Prostate gland (tissue), 2 donors: ENCODE data around the gene EGF.

Experiments
- POLR2A ChIP-seq: fragments of 450-650 bp; IDR thresholded peaks from one replicate; pipeline ENCODE4 v1.6.1; 2016; ENCODE audit warnings: antibody characterized with exemption, mild to moderate bottlenecking
- TF ChIP-seq, protein P1 (sequence below), 4 experiments: fragments of 200-600 bp in 2 of 4; fragments of 450-650 bp in 2 of 4; sonication (generic) in 2 of 4; IDR thresholded peaks; 1 replicate in 3 of 4; 2 replicates in 1 of 4; pipeline ENCODE4 v1.5.1; 2016 to 2019; ENCODE audit warnings: antibody characterized with exemption in 4 of 4, mild to moderate bottlenecking in 2 of 4, moderate library complexity in 2 of 4

DNA sequence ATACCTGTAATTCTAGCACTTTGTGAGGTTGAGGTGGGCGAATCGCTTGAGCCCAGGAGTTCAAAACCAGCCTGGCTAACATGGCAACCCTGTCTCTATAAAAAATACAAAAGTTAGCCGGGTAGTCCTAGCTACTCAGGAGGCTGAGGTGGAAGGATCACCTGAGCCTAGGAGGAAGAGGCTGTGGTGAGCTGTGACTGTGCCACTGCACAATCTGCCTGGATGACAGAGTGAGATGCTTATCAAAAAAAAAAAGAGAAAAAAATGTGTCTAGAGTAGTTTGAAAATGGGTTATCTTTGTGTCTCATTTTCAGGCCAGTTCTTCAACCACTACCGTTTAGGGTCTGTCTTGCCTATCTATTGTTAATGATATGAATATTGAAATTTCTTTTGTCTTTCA is 98.1 kb downstream of the EGF start:
- TF ChIP-seq, protein P1, sequence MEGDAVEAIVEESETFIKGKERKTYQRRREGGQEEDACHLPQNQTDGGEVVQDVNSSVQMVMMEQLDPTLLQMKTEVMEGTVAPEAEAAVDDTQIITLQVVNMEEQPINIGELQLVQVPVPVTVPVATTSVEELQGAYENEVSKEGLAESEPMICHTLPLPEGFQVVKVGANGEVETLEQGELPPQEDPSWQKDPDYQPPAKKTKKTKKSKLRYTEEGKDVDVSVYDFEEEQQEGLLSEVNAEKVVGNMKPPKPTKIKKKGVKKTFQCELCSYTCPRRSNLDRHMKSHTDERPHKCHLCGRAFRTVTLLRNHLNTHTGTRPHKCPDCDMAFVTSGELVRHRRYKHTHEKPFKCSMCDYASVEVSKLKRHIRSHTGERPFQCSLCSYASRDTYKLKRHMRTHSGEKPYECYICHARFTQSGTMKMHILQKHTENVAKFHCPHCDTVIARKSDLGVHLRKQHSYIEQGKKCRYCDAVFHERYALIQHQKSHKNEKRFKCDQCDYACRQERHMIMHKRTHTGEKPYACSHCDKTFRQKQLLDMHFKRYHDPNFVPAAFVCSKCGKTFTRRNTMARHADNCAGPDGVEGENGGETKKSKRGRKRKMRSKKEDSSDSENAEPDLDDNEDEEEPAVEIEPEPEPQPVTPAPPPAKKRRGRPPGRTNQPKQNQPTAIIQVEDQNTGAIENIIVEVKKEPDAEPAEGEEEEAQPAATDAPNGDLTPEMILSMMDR (IDR thresholded peaks at IDR 0.05): no peak
- no peak for TF ChIP-seq POLR2A
